ENCODE results near the gene ELANE.

Gene ELANE

DNA sequence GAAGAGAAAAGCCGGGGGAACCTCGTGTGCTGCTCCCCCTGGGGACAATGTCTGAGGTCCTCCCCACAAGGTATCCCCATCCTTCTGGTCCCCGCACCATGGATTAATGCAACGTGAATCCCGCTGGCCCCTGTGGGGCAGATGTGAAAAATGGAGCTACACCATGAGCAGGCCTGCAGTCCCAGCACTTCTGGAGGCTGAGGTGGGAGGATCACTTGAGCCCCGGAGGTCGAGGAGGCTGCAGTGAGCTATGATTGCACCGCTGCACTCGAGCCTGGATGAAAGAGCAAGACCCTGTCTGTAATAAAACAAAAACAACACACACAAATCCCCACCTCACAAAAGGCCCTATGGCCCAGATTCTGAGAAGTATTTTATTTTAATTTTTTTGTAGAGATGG is 6.2 kb downstream of the ELANE start:
- H3K4me1 ChIP-seq (ENCODE audit: control insufficient read depth, insufficient read depth, low read length) = no peaks in the 10 kb centered on the region
- H3K4me3 ChIP-seq (ENCODE audit: low read depth, low read length) = no peak overlapping the region
- peaks cover 18% of the 10 kb centered on the region for H3K27me3 ChIP-seq (ENCODE audit: control insufficient read depth, insufficient read depth, low read length)
- no peak overlapping the region for H3K9ac ChIP-seq (ENCODE audit: low read depth, low read length)
- H3K36me3 ChIP-seq (ENCODE audit: control insufficient read depth, insufficient read depth, low read length) = no peaks in the 10 kb centered on the region
- H3K27ac ChIP-seq (ENCODE audit: low read depth, low read length) = no peak overlapping the region
- H3K9me3 ChIP-seq (ENCODE audit: control insufficient read depth, insufficient read depth, low read length) = no peaks in the 10 kb centered on the region

DNA sequence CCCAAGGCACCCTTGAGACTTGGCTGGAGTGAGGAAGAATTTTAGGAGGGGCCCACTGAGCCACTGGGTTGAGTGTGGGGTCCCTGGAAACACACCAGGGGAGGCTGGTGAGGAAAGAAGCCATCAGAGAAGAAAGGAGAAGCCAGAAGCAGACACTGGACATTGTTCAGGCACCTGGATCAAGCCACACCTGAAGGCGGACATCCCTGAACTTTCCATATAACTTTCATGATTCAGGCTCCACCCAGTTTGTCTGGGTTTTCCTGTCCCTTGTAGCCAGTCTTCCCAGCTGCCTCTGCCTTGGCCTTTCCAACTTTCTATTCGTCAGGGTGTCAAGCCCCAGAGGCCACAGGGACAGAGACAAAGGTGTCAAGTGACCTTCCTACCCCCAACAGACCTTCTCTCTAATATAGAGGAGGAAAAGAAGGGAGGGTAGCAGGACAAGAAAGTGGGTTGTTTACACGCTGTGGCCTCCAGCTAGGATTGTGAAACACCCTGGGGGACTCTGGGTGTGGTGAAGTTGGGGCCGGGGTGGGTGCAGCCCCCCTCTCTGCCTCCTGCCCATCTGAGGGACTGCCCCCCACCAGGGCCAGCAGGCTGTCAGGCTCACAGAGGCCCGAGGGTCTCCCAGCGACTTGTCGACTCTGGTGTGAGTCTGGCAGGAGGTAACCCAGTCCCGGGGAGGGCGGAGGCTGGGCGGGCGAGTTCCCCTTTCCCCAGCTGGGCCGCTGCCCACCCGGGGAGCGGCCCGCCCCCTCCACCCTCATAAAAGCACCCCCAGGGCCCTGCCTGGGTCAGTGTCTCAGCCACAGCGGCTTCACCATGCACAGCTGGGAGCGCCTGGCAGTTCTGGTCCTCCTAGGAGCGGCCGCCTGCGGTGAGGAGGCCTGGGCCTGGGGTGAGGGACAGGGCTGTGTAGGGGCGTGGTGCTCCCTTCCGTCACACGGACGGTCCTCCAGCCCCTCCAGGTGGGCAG is 7.1 kb downstream of the ELANE start, which contains the start of gene CFD:
CFD (plus strand) TSS at position 797 of the 976 bp plus-strand sequence; CDS start at position 823, 26 bp downstream.
- Histone ChIP-seq H3K36me3 (ENCODE audit: control insufficient read depth, insufficient read depth, low read length) (no peaks in the 10 kb centered on the region), H3K9me3 (ENCODE audit: control insufficient read depth, insufficient read depth, low read length) (no peaks in the 10 kb centered on the region), H3K27ac (ENCODE audit: low read depth, low read length) (no peak within 1 kb of the TSS), H3K9ac (ENCODE audit: low read depth, low read length) (no peak within 1 kb of the TSS), H3K4me3 (ENCODE audit: low read depth, low read length) (peak within 1 kb of the TSS; percentile 64), H3K27me3 (ENCODE audit: control insufficient read depth, insufficient read depth, low read length) (peaks cover 18% of the 10 kb centered on the region), H3K4me1 (ENCODE audit: control insufficient read depth, insufficient read depth, low read length) (no peaks in the 10 kb centered on the region)

DNA sequence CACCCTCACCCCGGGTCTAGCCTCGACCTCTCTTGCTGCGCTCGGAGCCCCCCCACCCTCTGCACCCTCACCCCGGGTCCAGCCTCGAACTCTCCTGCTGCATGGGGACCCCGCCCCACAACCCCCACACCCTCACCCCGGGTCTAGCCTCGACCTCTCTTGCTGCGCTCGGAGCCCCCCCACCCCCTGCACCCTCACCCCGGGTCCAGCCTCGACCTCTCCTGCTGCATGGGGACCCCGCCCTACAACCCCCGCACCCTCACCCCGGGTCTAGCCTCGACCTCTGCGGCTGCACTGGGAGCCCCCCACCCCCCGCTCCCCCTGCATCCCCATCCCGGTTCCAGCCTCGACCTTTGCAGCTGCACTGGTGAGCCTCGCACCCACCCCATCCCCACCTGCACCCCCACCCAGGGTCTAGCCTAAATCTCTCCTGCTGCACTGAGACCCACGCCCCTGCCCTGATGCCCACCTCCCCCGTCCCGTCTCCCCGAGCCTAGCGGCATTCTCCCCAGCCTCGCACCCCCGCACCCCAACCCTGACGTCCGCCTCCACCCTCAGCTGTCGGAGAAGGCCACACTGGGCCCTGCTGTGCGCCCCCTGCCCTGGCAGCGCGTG is 9.1 kb downstream of the ELANE start:
- no peaks in the 10 kb centered on the region for H3K36me3 ChIP-seq (ENCODE audit: control insufficient read depth, insufficient read depth, low read length)
- H3K4me1 ChIP-seq (ENCODE audit: control insufficient read depth, insufficient read depth, low read length) = no peaks in the 10 kb centered on the region
- H3K9me3 ChIP-seq (ENCODE audit: control insufficient read depth, insufficient read depth, low read length) = no peaks in the 10 kb centered on the region
- H3K9ac ChIP-seq (ENCODE audit: low read depth, low read length) = no peak overlapping the region
- H3K27me3 ChIP-seq (ENCODE audit: control insufficient read depth, insufficient read depth, low read length) = peaks cover 18% of the 10 kb centered on the region
- H3K4me3 ChIP-seq (ENCODE audit: low read depth, low read length) = peak overlapping the region; percentile 51; the same call in 1 of the 2 replicates
- H3K27ac ChIP-seq (ENCODE audit: low read depth, low read length) = no peak overlapping the region

DNA sequence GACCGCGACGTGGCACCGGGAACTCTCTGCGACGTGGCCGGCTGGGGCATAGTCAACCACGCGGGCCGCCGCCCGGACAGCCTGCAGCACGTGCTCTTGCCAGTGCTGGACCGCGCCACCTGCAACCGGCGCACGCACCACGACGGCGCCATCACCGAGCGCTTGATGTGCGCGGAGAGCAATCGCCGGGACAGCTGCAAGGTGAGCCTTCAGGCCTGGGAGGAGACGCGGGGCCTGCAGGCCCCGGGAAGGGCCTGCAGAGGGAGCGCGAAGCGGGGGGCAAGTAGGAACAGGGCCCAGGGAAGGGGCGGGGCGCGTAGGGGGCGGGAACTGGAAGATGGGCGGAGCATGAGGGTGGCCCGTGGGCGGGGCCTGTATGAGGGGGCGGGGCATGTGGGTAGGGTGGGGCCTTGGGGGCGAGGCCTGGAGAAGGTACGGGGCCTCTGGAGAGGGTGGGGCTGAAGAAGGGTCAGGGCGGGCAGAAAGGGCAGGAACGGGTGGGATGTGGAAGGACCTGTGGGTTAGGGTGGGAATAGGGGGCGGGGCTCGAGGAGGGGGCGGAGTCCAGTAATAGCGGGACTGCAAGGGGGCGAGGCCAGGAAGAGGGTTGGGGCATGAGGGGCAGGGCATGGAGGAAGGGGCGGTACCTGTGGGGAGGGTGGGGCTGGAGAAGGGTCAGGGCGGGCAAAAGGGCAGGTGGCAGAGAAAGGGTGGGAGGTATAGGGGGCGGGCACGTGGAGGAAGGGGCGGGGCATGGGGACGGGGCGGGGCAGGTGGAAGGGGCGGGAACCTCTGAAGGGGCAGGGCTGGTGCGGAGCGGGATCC is 9.9 kb downstream of the ELANE start:
- no peak overlapping the region for H3K27ac ChIP-seq (ENCODE audit: low read depth, low read length)
- H3K4me3 ChIP-seq (ENCODE audit: low read depth, low read length) = peak overlapping the region; percentile 58; the same call in 1 of the 2 replicates
- no peaks in the 10 kb centered on the region for H3K36me3 ChIP-seq (ENCODE audit: control insufficient read depth, insufficient read depth, low read length)
- H3K27me3 ChIP-seq (ENCODE audit: control insufficient read depth, insufficient read depth, low read length) = peaks cover 18% of the 10 kb centered on the region
- no peaks in the 10 kb centered on the region for H3K9me3 ChIP-seq (ENCODE audit: control insufficient read depth, insufficient read depth, low read length)
- H3K9ac ChIP-seq (ENCODE audit: low read depth, low read length) = no peak overlapping the region
- H3K4me1 ChIP-seq (ENCODE audit: control insufficient read depth, insufficient read depth, low read length) = peaks cover 2% of the 10 kb centered on the region; the same call in 1 of the 2 replicates

DNA sequence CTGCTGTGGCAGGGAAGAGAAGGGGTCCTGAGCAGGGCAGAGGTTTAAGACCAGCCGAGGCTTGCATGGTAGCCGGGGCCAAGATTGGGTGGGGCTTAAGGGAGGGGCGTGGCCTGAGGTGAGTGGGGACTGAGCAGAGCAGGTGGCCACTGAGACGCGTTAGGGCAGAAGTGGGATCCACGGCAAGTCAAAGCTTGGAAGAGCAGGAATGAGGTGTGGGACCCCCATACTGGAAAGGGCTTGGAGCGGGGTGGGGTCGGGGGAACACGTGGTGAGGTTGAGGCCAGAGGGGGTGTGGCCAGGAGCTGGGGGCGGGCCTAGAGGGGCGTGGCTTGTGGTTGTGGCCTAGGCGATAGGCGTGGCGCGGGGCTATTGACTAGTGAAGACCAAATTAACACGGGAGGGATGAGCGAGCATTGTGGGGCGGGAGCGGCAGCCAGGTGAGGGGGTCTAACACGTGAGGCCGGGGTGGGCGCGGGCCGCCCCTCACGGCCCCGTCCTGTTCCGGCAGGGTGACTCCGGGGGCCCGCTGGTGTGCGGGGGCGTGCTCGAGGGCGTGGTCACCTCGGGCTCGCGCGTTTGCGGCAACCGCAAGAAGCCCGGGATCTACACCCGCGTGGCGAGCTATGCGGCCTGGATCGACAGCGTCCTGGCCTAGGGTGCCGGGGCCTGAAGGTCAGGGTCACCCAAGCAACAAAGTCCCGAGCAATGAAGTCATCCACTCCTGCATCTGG is 10.6 kb downstream of the ELANE start:
- Histone ChIP-seq H3K9me3 (ENCODE audit: control insufficient read depth, insufficient read depth, low read length) (no peaks in the 10 kb centered on the region), H3K36me3 (ENCODE audit: control insufficient read depth, insufficient read depth, low read length) (peaks cover 2% of the 10 kb centered on the region; the same call in 1 of the 2 replicates), H3K4me1 (ENCODE audit: control insufficient read depth, insufficient read depth, low read length) (peaks cover 9% of the 10 kb centered on the region), H3K27me3 (ENCODE audit: control insufficient read depth, insufficient read depth, low read length) (peaks cover 18% of the 10 kb centered on the region), H3K4me3 (ENCODE audit: low read depth, low read length) (peak overlapping the region; percentile 58), H3K9ac (ENCODE audit: low read depth, low read length) (no peak overlapping the region), H3K27ac (ENCODE audit: low read depth, low read length) (no peak overlapping the region)

DNA sequence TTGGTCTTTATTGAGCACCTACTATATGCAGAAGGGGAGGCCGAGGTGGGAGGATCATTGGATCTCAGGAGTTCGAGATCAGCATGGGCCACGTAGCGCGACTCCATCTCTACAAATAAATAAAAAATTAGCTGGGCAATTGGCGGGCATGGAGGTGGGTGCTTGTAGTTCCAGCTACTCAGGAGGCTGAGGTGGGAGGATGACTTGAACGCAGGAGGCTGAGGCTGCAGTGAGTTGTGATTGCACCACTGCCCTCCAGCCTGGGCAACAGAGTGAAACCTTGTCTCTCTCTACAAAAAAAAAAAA is 11.2 kb downstream of the ELANE start:
- H3K4me3 ChIP-seq (ENCODE audit: low read depth, low read length) = peak overlapping the region; percentile 58; the same call in 1 of the 2 replicates
- H3K36me3 ChIP-seq (ENCODE audit: control insufficient read depth, insufficient read depth, low read length) = peaks cover 7% of the 10 kb centered on the region
- no peaks in the 10 kb centered on the region for H3K9me3 ChIP-seq (ENCODE audit: control insufficient read depth, insufficient read depth, low read length)
- H3K4me1 ChIP-seq (ENCODE audit: control insufficient read depth, insufficient read depth, low read length) = peaks cover 9% of the 10 kb centered on the region
- no peak overlapping the region for H3K9ac ChIP-seq (ENCODE audit: low read depth, low read length)
- H3K27ac ChIP-seq (ENCODE audit: low read depth, low read length) = no peak overlapping the region
- H3K27me3 ChIP-seq (ENCODE audit: control insufficient read depth, insufficient read depth, low read length) = peaks cover 18% of the 10 kb centered on the region

DNA sequence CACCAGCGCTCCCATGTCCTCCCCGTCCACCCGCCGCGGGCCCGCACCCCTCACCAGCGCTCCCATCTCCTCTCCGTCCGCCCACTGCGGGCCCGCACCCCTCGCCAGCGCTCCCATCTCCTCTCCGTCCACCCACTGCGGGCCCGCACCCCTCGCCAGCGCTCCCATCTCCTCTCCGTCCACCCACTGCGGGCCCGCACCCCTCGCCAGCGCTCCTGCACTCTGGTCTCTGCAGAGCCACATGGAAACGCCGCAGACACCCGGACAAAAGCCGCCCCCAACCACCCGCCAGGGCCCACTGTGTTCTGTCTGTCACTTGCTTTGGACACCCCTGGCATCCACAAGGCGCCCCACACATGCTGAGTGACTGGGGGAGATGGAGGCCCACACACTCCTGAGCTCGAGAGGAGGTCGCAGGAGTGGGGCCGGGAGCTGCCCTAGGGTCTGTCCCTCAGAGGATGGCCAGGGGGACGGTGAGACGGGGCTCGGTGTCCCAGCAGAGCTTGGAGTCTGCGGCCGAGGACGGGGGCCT is 14.7 kb downstream of the ELANE start:
- peak overlapping the region; percentile 35 for H3K27ac ChIP-seq (ENCODE audit: low read depth, low read length)
- H3K4me1 ChIP-seq (ENCODE audit: control insufficient read depth, insufficient read depth, low read length) = peaks cover 9% of the 10 kb centered on the region
- no peak overlapping the region for H3K9ac ChIP-seq (ENCODE audit: low read depth, low read length)
- H3K36me3 ChIP-seq (ENCODE audit: control insufficient read depth, insufficient read depth, low read length) = peaks cover 24% of the 10 kb centered on the region
- no peaks in the 10 kb centered on the region for H3K9me3 ChIP-seq (ENCODE audit: control insufficient read depth, insufficient read depth, low read length)
- no peak overlapping the region for H3K4me3 ChIP-seq (ENCODE audit: low read depth, low read length)
- no peaks in the 10 kb centered on the region for H3K27me3 ChIP-seq (ENCODE audit: control insufficient read depth, insufficient read depth, low read length)

DNA sequence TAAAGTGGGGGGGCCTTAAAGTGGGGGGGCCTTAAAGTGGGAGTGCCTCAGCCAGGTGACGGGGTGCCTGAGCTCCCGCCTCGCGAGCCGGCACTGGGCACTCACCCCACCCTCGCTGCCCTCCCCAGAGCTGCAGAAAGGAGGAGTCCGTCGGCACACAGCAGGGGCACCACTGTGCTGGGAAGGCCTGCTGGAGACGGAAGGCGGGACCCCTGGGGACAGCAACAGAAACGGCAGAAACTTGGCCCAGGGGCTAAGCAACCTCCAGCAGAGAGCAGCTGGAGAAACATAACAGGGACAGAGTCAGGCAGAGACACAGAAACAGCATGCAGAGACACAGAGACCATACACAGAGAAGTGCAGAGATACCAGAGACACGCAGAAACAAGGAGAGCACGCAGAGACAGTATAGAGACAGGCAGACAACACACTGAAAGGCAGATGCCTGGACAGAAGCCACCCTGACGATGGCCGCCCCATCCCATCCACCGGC is 15.2 kb downstream of the ELANE start:
- Histone ChIP-seq H3K9me3 (ENCODE audit: control insufficient read depth, insufficient read depth, low read length) (no peaks in the 10 kb centered on the region), H3K9ac (ENCODE audit: low read depth, low read length) (no peak overlapping the region), H3K27ac (ENCODE audit: low read depth, low read length) (peak overlapping the region; percentile 35), H3K4me1 (ENCODE audit: control insufficient read depth, insufficient read depth, low read length) (peaks cover 9% of the 10 kb centered on the region), H3K27me3 (ENCODE audit: control insufficient read depth, insufficient read depth, low read length) (no peaks in the 10 kb centered on the region), H3K4me3 (ENCODE audit: low read depth, low read length) (no peak overlapping the region), H3K36me3 (ENCODE audit: control insufficient read depth, insufficient read depth, low read length) (peaks cover 24% of the 10 kb centered on the region)

DNA sequence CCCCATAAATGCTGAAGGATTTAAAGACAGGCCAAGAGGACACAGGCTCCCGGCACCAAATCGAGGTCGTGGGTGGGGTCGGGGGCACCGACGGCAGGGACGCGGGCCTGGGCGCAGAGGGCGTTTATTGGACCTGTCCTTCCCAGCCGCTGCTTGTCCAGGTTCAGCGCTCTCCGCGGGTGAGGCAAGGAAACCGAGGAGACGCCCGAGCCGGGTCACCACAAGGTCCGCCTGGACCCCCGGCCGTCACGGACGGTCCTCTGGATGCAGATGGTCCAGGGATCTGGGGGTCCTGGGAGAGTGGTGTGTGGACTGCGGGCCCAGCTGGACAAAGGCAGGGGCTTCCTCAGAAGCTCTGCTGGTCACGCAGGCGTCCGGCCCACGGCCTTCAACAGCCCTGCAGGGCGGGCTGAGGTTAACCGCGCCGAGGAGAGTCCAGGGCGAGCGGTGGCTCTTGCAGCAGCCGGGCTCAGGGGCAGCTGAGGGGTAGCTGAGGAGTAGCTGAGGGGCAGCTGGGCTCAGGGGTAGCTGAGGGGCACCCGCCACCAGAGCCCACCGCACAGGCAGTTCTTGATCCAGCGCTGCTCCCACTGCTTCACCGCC is 15.9 kb downstream of the ELANE start:
- Histone ChIP-seq H3K27ac (ENCODE audit: low read depth, low read length) (no peak overlapping the region), H3K36me3 (ENCODE audit: control insufficient read depth, insufficient read depth, low read length) (peaks cover 24% of the 10 kb centered on the region), H3K9ac (ENCODE audit: low read depth, low read length) (no peak overlapping the region), H3K4me3 (ENCODE audit: low read depth, low read length) (no peak overlapping the region), H3K4me1 (ENCODE audit: control insufficient read depth, insufficient read depth, low read length) (peaks cover 9% of the 10 kb centered on the region), H3K9me3 (ENCODE audit: control insufficient read depth, insufficient read depth, low read length) (no peaks in the 10 kb centered on the region), H3K27me3 (ENCODE audit: control insufficient read depth, insufficient read depth, low read length) (no peaks in the 10 kb centered on the region)
